Glomerular endothelial cell (primary cell): ENCODE measurements around the gene TAPBPL. TPM values are rescaled to one million over a fixed set of nuclear protein-coding genes. Genes with fewer than 3 reads are reported as not detected.

Source experiments
- DNase-seq: peaks from one replicate; pipeline ENCODE4 v3.0.0-alpha.2; 2011; ENCODE audit warnings: low read depth, low spot score; ENCODE audit errors: extremely low read depth
- total RNA-seq: library from RNA; depleted of rRNA; stranded (reverse); fragments of >200 nt; gene quantifications from 2 replicates; pipeline ENCODE4 v1.2.3, GENCODE V29; 2015

TAPBPL gene
- total RNA-seq, 1 donor from 2014 or later, result 38.7 TPM

DNA sequence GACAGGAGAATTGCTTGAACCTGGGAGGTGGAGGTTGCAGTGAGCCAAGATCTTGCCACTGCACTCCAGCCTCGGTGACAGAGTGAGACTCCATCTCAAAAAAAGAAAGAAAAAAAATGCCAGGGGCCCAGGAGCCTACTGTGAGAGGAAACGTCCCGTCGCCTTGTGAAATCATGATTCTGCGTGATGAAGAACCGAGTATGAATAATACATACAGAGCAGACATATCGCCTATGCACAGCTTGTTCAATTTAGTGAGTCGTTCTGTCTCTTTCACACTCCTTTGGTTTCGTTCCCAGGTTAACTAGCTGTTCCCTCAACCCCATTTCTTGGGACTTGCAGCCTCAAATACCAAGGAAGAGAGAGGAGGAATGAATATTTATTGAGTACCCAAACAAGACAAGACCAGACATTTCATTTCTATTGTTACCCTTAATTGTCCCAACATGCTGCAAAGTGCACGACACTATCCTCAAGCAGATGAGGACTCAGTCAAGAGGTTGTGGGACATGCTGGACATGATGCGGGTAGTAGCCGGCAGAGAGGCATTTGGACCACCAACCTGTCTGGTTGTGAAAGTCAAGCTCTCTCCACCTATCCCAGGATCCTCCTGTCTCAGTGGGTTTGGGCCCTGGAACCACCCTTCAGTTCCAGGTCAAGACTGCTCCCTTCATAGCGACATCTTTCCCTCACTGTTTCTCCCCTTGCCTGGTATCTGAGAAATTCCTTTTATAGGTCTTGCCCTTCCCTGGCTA, 15.7 kb upstream of the TAPBPL start:
- no peak for DNase-seq

- no peak for DNase-seq
These were observed 14.3 kb upstream of the TAPBPL start for GRCh38 chr12:6437586-6437985.

GRCh38 chr12:6438345-6438744, 13.5 kb upstream of the TAPBPL start:
- DNase-seq, result no peak

- no peak for DNase-seq
These were observed 11.5 kb upstream of the TAPBPL start for GRCh38 chr12:6440391-6440790.

- no peak for DNase-seq
These were observed 9.0 kb upstream of the TAPBPL start for GRCh38 chr12:6442836-6443235.

GRCh38 chr12:6443361-6443983, 8.4 kb upstream of the TAPBPL start:
- DNase-seq, result no peak

DNA sequence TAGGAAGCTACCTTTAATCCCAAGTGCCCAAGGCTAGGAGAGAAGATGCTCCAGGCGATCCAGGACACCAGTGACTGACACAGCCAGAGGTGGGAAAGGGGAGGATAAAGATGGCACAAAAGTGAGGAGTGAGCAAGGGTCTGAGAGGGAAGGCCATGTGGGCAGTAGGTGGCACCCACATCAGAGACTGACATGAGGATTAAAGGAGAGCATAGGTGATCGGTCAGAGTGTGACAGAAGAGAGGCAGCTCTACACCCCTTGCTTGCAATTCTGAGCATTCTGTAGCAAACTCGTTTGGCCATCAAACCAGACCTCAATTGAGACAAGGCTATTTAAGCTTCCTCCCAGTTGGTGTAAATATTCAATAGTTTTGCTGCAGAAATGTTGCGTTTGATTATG, 7.8 kb upstream of the TAPBPL start:
- no peak for DNase-seq

GRCh38 chr12:6444704-6445688, 6.8 kb upstream of the TAPBPL start, which contains the start of gene CD27:
Gene CD27, plus strand, starts transcription at chr12:6444955. Its CDS starts 141 bp downstream, at chr12:6445096.
- DNase-seq, result no peak

GRCh38 chr12:6450091-6450868, 1.6 kb upstream of the TAPBPL start:
- no peak for DNase-seq

DNA sequence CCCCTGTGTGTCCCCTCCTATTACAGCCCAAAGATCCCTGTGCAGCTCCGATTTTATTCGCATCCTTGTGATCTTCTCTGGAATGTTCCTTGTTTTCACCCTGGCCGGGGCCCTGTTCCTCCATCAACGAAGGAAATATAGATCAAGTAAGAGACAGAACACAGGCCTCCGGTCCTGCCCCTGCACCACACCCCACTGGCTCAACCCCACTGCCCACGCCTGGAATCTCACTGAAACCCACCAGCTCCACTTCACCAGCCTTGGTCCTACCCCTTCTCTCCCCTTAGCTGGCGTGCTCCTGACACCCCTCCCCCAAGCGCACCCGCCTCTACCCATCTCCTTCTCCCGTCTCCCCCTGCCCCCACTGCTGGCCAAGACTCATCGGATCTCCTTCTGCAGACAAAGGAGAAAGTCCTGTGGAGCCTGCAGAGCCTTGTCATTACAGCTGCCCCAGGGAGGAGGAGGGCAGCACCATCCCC, 934 bp upstream of the TAPBPL start:
- DNase-seq, result no peak

- DNase-seq, result no peak
These were observed 552 bp downstream of the TAPBPL start for GRCh38 chr12:6452245-6452943.

GRCh38 chr12:6452944-6453630, 1.2 kb downstream of the TAPBPL start:
- DNase-seq, result no peak

DNA sequence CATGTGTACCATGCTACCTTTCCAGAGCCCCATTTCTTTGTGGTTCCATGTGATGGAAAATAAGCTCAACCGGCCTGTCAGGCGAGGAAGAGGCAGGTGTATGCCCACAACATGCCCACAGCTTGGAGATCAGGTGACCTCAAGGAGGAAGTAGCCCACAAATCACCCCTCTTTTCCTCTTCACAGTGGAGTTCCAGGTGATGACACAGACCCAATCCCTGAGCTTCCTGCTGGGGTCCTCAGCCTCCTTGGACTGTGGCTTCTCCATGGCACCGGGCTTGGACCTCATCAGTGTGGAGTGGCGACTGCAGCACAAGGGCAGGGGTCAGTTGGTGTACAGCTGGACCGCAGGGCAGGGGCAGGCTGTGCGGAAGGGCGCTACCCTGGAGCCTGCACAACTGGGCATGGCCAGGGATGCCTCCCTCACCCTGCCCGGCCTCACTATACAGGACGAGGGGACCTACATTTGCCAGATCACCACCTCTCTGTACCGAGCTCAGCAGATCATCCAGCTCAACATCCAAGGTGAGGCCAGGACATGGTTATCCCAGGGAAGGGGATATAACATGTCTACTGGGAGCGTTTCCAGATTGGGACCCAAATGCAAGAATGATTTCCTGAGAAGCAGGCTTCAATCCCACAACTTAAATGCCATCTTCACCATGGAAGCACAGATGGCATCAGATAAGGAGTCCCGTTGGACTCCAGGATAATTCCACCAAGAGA, 5.5 kb downstream of the TAPBPL start:
- no peak for DNase-seq

GRCh38 chr12:6458281-6459003, 6.6 kb downstream of the TAPBPL start:
- DNase-seq, result no peak

- DNase-seq, result no peak
These were observed 7.1 kb downstream of the TAPBPL start for GRCh38 chr12:6459004-6459337.

GRCh38 chr12:6460751-6461371, 9.0 kb downstream of the TAPBPL start:
- no peak for DNase-seq

- DNase-seq, result no peak
These were observed 9.8 kb downstream of the TAPBPL start for GRCh38 chr12:6461401-6462233.
